Neural cell (in vitro differentiated cells): ENCODE results near the gene VEGFB. TPM values are rescaled to one million over a fixed set of nuclear protein-coding genes. Genes with fewer than 3 reads are reported as not detected.

Experiments
- H2AFZ ChIP-seq: fragments of 200-600, 300-800 bp; sonication (generic), shearing (Covaris generic); 2 replicates; pipeline ENCODE4 v1.6.0; 2014; ENCODE audit warnings: low read depth, mild to moderate bottlenecking, antibody characterized with exemption, low read length, moderate library complexity
- H3F3A ChIP-seq: fragments of 200-600 bp; shearing (Covaris generic); 2 replicates; pipeline ENCODE4 v1.6.1; 2016; ENCODE audit warnings: mild to moderate bottlenecking, moderate library complexity, mixed read lengths, antibody characterized with exemption, low read length; ENCODE audit not compliant: insufficient read depth, poor library complexity, severe bottlenecking
- H3K27ac ChIP-seq: fragments of 200-600, 300-800 bp; sonication (generic), shearing (Covaris generic); 2 replicates; pipeline ENCODE4 v1.5.1; 2014; ENCODE audit warnings: mild to moderate bottlenecking, low read length, moderate library complexity
- H3K27me3 ChIP-seq: fragments of 300-800, 200-600 bp; sonication (generic), shearing (Covaris generic); 2 replicates; pipeline ENCODE4 v1.6.0; 2014; ENCODE audit warnings: mild to moderate bottlenecking, low read depth, low read length, moderate library complexity; ENCODE audit not compliant: insufficient read depth
- H3K36me3 ChIP-seq: fragments of 300-800, 200-600 bp; sonication (generic), shearing (Covaris generic); 2 replicates; pipeline ENCODE4 v1.5.1; 2014; ENCODE audit warnings: mild to moderate bottlenecking, antibody characterized with exemption, low read length, moderate library complexity; ENCODE audit not compliant: insufficient read depth
- H3K4me2 ChIP-seq: fragments of 300-800, 200-600 bp; sonication (generic), shearing (Covaris generic); 2 replicates; pipeline ENCODE4 v1.6.0; 2014; ENCODE audit warnings: mild to moderate bottlenecking, low read length
- H3K4me3 ChIP-seq: fragments of 300-800, 200-600 bp; sonication (generic), shearing (Covaris generic); 2 replicates; pipeline ENCODE4 v1.5.1; 2014; ENCODE audit warnings: mild to moderate bottlenecking, low read length, moderate library complexity
- H3K79me2 ChIP-seq: fragments of 200-600 bp; shearing (Covaris generic); replicated peaks from 2 replicates; pipeline ENCODE4 v1.6.0; 2014; ENCODE audit warnings: mild to moderate bottlenecking, low read length, moderate library complexity; ENCODE audit not compliant: insufficient read depth
- H3K9ac ChIP-seq: fragments of 300-800, 200-600 bp; sonication (generic), shearing (Covaris generic); 2 replicates; pipeline ENCODE4 v1.6.1; 2016; ENCODE audit warnings: mild to moderate bottlenecking, low read length, mixed read lengths
- H3K9me2 ChIP-seq: fragments of 200-600 bp; shearing (Covaris generic); 2 replicates; pipeline ENCODE4 v1.6.1; 2016; ENCODE audit warnings: mild to moderate bottlenecking, low read length, mixed read lengths; ENCODE audit not compliant: insufficient read depth
- H3K9me3 ChIP-seq: fragments of 200-600, 300-800 bp; sonication (generic), shearing (Covaris generic); 2 replicates; pipeline ENCODE4 v1.6.1; 2016; ENCODE audit warnings: mild to moderate bottlenecking, mixed run types, low read length, moderate library complexity, mixed read lengths
- H4K20me1 ChIP-seq: fragments of 200-600 bp; shearing (Covaris generic); 2 replicates; pipeline ENCODE4 v1.6.1; 2016; ENCODE audit warnings: mild to moderate bottlenecking, mixed run types; ENCODE audit not compliant: insufficient read depth
- CTCF ChIP-seq: fragments of 450-650 bp; IDR thresholded peaks from 2 replicates; pipeline ENCODE4 v1.5.1; 2014; ENCODE audit warnings: antibody characterized with exemption, mild to moderate bottlenecking, moderate library complexity; ENCODE audit not compliant: poor library complexity, severe bottlenecking
- EP300 ChIP-seq: fragments of 450-650 bp; conservative IDR thresholded peaks from 2 replicates; pipeline ENCODE4 v1.6.1; 2014; ENCODE audit warnings: antibody characterized with exemption, mild to moderate bottlenecking, moderate library complexity; ENCODE audit not compliant: poor library complexity, severe bottlenecking
- EZH2 ChIP-seq: fragments of 200-600, 300-800 bp; shearing (Covaris generic), sonication (generic); IDR thresholded peaks from 2 replicates; pipeline ENCODE4 v1.6.1; 2014; ENCODE audit warnings: antibody characterized with exemption, low read length, borderline replicate concordance, mild to moderate bottlenecking; ENCODE audit not compliant: insufficient read depth, poor library complexity, severe bottlenecking
- MXI1 ChIP-seq: fragments of 450-650 bp; conservative IDR thresholded peaks from 2 replicates; pipeline ENCODE4 v1.6.1; 2014; ENCODE audit warnings: antibody characterized with exemption, mild to moderate bottlenecking; ENCODE audit not compliant: poor library complexity, severe bottlenecking
- POLR2AphosphoS5 ChIP-seq: IDR thresholded peaks from 2 replicates; pipeline ENCODE4 v1.6.1; 2012
- RAD21 ChIP-seq: fragments of 450-650 bp; conservative IDR thresholded peaks from 2 replicates; pipeline ENCODE4 v1.6.1; 2014; ENCODE audit warnings: antibody characterized with exemption, mild to moderate bottlenecking, moderate library complexity
- REST ChIP-seq: IDR thresholded peaks from 2 replicates; pipeline ENCODE4 v1.6.1; 2012; ENCODE audit warnings: borderline replicate concordance
- SMC3 ChIP-seq: fragments of 450-650 bp; conservative IDR thresholded peaks from 2 replicates; pipeline ENCODE4 v1.6.1; 2014; ENCODE audit warnings: antibody characterized with exemption, mild to moderate bottlenecking, moderate library complexity; ENCODE audit not compliant: poor library complexity
- TAF1 ChIP-seq: IDR thresholded peaks from 2 replicates; pipeline ENCODE4 v1.6.1; 2012; ENCODE audit warnings: low read depth
- polyA plus RNA-seq: library from polyadenylated mRNA; depleted of rRNA; stranded (reverse); fragments of >200 nt; gene quantifications from 2 replicates; pipeline ENCODE4 v1.2.3, GENCODE V29; 2014

Gene VEGFB
- polyA plus RNA-seq, 1 donor from 2014 or later = 4.8 TPM

GRCh38 chr11:64244107-64244506 lies 9.7 kb downstream of the VEGFB start:
- Histone ChIP-seq H3K27ac (no peak overlapping the region), H3K9me3 (no peaks in the 10 kb centered on the region), H3K9me2 (no peaks in the 10 kb centered on the region), H3K79me2 (peaks cover 13% of the 10 kb centered on the region), H3K36me3 (no peaks in the 10 kb centered on the region), H3K9ac (no peak overlapping the region), H3K4me2 (no peak overlapping the region), H2AFZ (no peak overlapping the region), H4K20me1 (no peaks in the 10 kb centered on the region), H3K27me3 (no peaks in the 10 kb centered on the region), H3K4me3 (no peak overlapping the region), H3F3A (no peaks in the 10 kb centered on the region)
- TF ChIP-seq EP300 = no peak
- TF ChIP-seq POLR2AphosphoS5 = no peak
- TF ChIP-seq EZH2 = no peak
- TF ChIP-seq SMC3 = no peak
- no peak for TF ChIP-seq RAD21
- TF ChIP-seq TAF1 = no peak

DNA sequence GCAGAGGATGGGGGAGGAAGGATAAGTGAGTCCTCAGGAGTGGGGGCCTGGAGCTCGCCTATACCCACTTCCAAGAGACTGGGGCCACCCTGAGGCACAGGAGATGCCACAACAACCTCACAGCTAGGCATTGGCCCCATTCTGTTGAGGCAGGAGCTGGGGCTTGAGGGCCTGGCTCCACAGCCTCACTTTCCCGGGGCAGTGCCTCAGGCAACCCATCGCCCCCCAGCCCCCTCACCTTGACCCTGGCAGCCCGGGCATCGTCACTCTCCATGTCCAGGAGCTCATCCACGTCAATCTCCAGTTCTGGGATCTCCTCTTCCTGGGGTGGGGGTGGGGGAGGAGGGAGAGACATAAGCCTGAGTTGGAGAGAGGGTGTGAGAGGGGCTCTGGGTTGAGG lies 10.6 kb downstream of the VEGFB start:
- peak overlapping the region; percentile 85 for H3K9ac ChIP-seq
- no peaks in the 10 kb centered on the region for H4K20me1 ChIP-seq
- H3K27ac ChIP-seq = peak overlapping the region; percentile 57
- H3K4me2 ChIP-seq = peak overlapping the region; percentile 89
- no peaks in the 10 kb centered on the region for H3K9me2 ChIP-seq
- H3K79me2 ChIP-seq = peaks cover 13% of the 10 kb centered on the region
- TF ChIP-seq SMC3 = no peak
- peak overlapping the region; percentile 99 for H3K4me3 ChIP-seq
- no peak overlapping the region for H2AFZ ChIP-seq
- H3K36me3 ChIP-seq = no peaks in the 10 kb centered on the region
- no peaks in the 10 kb centered on the region for H3K9me3 ChIP-seq
- no peaks in the 10 kb centered on the region for H3F3A ChIP-seq
- H3K27me3 ChIP-seq = no peaks in the 10 kb centered on the region

DNA sequence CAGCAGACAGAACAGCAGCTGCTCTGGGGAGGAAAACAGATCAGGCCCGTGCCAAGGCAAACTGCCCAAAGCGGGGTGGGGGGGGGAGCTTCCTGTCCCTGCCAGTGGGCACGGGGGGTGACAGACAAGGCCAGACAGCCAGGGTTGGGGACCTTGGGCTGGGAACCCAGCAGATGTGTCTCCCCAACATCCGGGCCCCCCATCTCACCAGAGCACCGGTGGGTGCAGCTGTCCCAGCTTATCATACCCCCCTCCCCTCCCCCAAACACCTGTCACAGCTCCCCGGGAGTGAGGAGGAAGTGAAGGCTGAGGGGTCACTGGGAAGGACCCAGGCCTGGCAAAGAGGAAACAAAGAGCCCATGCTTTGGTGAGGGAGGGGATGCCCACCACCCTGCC lies 11.0 kb downstream of the VEGFB start:
- TF ChIP-seq CTCF (no peak), REST (no peak), MXI1 (no peak), TAF1 (no peak), RAD21 (no peak), POLR2AphosphoS5 (no peak), EZH2 (no peak), SMC3 (no peak), EP300 (no peak)
- Histone ChIP-seq H3K79me2 (peaks cover 13% of the 10 kb centered on the region), H3K27ac (peak overlapping the region; percentile 57), H3K9me3 (no peaks in the 10 kb centered on the region), H3K4me2 (peak overlapping the region; percentile 89), H3K9ac (peak overlapping the region; percentile 85), H3K9me2 (no peaks in the 10 kb centered on the region), H3F3A (no peaks in the 10 kb centered on the region), H2AFZ (no peak overlapping the region), H3K4me3 (peak overlapping the region; percentile 99), H3K27me3 (no peaks in the 10 kb centered on the region), H4K20me1 (no peaks in the 10 kb centered on the region), H3K36me3 (no peaks in the 10 kb centered on the region)
